Pancreas (tissue), 10 donors: ENCODE data around the gene LY6G6D. TPM values are rescaled to one million over a fixed set of nuclear protein-coding genes. Genes with fewer than 3 reads are reported as not detected.

Experiments
- ATAC-seq, 4 donors: fragments of 200-7000 bp; cut with Tn5 transposase; one replicate each; pipeline versions ENCODE4 v1.8.0 to v1.9.1; 2020; ENCODE audit warnings: mild to moderate bottlenecking in 4 of 4, moderate library complexity in 4 of 4
- DNase-seq, 6 donors: peaks; one replicate each; pipeline ENCODE4 v3.0.0-alpha.2; 2020
- FAIRE-seq: peaks from 2 replicates; lab custom pipeline; 2012; peaks lifted over from hg19 to GRCh38; lab: Jason Lieb, UNC
- H3K27ac ChIP-seq, 4 donors: fragments of 200-600 bp; sonication (generic); 1 replicate in 3 of 4; 2 replicates in 1 of 4; pipeline versions ENCODE4 v1.5.0 to v1.8.0; 2020
- H3K27me3 ChIP-seq, 4 donors: fragments of 200-600 bp; one replicate each; pipeline ENCODE4 v1.8.0; 2021
- H3K36me3 ChIP-seq, 3 donors: fragments of 200-600 bp; sonication (generic) in 1 of 3; one replicate each; pipeline versions ENCODE4 v1.5.0 to v1.8.0; 2020 to 2021
- H3K4me1 ChIP-seq, 3 donors: fragments of 200-600 bp; one replicate each; pipeline ENCODE4 v1.8.0; 2021
- H3K4me3 ChIP-seq, 4 donors: fragments of 200-600 bp; sonication (generic) in 2 of 4; one replicate each; pipeline versions ENCODE4 v1.5.0 to v1.8.0; 2020 to 2021
- H3K9me3 ChIP-seq, 4 donors: fragments of 200-600 bp; one replicate each; pipeline ENCODE4 v1.8.0; 2021
- WGBS, 2 donors: extraction: QIAGEN DNeasy Blood & Tissue Kit; methylation state at CpG; one replicate each; pipeline ENCODE4 v1.1.7; 2013; 5-methylcytosine and 5-hydroxymethylcytosine counted together
- intact Hi-C, 3 donors: fragments of 100-400 bp; cut with DNase I; formaldehyde crosslinking; loops; one replicate each; pipeline versions ENCODE4 v1.11.1 to v1.14.2; 2022
- polyA plus RNA-seq, 2 donors: library from polyadenylated mRNA; stranded (reverse); fragments of 200-250 nt; gene quantifications; one replicate each; pipeline ENCODE4 v1.2.3, GENCODE V29; 2013
- total RNA-seq, 6 donors: library from RNA; stranded (reverse); fragmentation: NEBNext Ultra II Directional in 4 of 6; extraction: Animal tissue kit (Norgen Biotek cat#: 25700) in 4 of 6; gene quantifications; one replicate each; pipeline versions ENCODE4 v1.2.1 to v1.2.4, GENCODE V29; 2021 to 2023
- TF ChIP-seq, protein P1 (sequence below), 4 donors: fragments of 200-600 bp; sonication (generic) in 3 of 4; IDR thresholded peaks; one replicate each; pipeline versions ENCODE4 v1.5.0 to v1.8.0; 2021; ENCODE audit warnings: antibody characterized with exemption in 4 of 4
- donor health status: healthy with polysubstance abuse.
- donor health status: DM: no; HTN: no; CAD: no; lungs with moderate emphysema.
- donor health status: DM: no; HTN: no; CAD: no.
- donor health status: control.
- donor health status: control.
- donor health status: Bipolar disorder and iron deficiency.
- donor health status: DM: yes; HTN: yes; CAD: no.
- donor health status: DM: no; HTN: no; CAD: no.
- donor health status: DM: no; HTN: no; CAD: no.
- donor health status: DM: yes; HTN: yes; CAD: no.

The LY6G6D gene
- total and polyA plus RNA-seq, 8 donors = not detected

DNA sequence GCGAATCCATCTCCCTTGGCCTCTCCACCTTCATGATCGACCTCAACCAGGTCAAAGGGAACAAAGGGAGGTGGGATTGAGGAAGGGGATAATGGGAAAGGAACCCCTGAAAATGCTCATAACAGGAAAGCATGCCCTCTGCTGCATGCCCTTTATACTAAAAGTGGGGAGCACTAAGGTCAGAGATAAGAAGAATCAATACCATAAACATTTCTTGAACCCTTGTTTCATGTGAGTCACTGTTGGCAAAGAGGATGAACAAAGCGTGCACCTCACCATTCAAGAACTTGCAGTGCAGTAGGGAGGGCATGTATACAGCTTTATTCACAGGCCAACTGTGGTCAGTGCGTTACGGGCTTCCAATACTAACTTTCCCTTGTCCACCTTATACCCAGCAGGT lies 45.6 kb downstream of the LY6G6D start:
- TF ChIP-seq, protein P1, sequence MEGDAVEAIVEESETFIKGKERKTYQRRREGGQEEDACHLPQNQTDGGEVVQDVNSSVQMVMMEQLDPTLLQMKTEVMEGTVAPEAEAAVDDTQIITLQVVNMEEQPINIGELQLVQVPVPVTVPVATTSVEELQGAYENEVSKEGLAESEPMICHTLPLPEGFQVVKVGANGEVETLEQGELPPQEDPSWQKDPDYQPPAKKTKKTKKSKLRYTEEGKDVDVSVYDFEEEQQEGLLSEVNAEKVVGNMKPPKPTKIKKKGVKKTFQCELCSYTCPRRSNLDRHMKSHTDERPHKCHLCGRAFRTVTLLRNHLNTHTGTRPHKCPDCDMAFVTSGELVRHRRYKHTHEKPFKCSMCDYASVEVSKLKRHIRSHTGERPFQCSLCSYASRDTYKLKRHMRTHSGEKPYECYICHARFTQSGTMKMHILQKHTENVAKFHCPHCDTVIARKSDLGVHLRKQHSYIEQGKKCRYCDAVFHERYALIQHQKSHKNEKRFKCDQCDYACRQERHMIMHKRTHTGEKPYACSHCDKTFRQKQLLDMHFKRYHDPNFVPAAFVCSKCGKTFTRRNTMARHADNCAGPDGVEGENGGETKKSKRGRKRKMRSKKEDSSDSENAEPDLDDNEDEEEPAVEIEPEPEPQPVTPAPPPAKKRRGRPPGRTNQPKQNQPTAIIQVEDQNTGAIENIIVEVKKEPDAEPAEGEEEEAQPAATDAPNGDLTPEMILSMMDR (IDR thresholded peaks at IDR 0.05) = no peak
- FAIRE-seq (no peak), DNase-seq (no peak), ATAC-seq (no peak)
- Histone ChIP-seq H3K27ac (no peak overlapping the region), H3K4me1 (no peaks in the 10 kb centered on the region), H3K9me3 (no peaks in the 10 kb centered on the region), H3K36me3 (no peaks in the 10 kb centered on the region), H3K27me3 (no peaks in the 10 kb centered on the region), H3K4me3 (no peak overlapping the region)
- intact Hi-C loops = no loop called here
- WGBS, 2 donors = 80 to 86% methylated on average over 5 of the region's 5 CpGs

DNA sequence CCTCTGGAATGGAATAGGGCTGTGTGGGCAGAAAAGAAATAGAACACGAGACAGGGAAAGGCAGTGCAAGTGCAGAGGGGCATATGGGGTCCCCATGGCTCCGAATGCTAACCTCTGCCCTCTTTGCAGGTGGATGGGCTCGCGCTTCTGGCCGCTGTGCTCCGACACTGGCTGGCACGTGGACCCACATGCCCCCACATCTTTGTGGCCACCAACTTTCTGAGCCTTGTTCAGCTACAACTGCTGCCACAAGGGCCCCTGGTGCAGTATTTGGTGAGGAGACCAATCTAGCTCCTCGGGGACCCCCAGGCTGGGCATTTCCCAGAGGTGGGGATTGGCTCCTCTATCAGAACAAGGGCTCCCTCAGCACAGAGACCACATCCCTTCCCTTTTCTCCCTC lies 46.2 kb downstream of the LY6G6D start:
- no peaks in the 10 kb centered on the region for H3K36me3 ChIP-seq
- DNase-seq (no peak), FAIRE-seq (no peak), ATAC-seq (no peak)
- no peaks in the 10 kb centered on the region for H3K4me1 ChIP-seq
- no peaks in the 10 kb centered on the region for H3K27me3 ChIP-seq
- H3K27ac ChIP-seq = no peak overlapping the region
- intact Hi-C loops = no loop called here
- TF ChIP-seq, protein P1 (IDR thresholded peaks at IDR 0.05) = no peak
- no peaks in the 10 kb centered on the region for H3K9me3 ChIP-seq
- H3K4me3 ChIP-seq = no peak overlapping the region
- WGBS, 2 donors = 92 to 94% methylated on average over 7 to 8 of the region's 8 CpGs

DNA sequence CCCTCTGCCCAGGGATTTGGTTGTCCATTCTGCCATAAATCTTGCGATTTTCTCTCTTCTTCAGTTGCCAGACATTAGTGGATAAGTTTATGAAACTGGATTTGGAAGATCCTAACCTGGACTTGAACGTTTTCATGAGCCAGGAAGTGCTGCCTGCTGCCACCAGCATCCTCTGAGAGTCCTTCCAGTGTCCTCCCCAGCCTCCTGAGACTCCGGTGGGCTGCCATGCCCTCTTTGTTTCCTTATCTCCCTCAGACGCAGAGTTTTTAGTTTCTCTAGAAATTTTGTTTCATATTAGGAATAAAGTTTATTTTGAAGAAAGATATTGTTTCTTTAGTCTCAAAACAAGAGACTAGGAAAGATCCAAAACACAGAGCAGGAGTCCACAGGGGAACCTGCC lies 47.2 kb downstream of the LY6G6D start, which contains the start of gene SAPCD1:
TSS of gene SAPCD1 (plus strand) at position 301 of the 400 bp plus-strand sequence. CDS start 399 bp downstream, outside the sequence.
- 64 to 71% methylated on average over 4 of the region's 4 CpGs for WGBS, 2 donors
- TF ChIP-seq, protein P1 (IDR thresholded peaks at IDR 0.05) = no peak
- DNase-seq (no peak), FAIRE-seq (no peak), ATAC-seq (no peak)
- no peak within 1 kb of the TSS for H3K27ac ChIP-seq
- H3K9me3 ChIP-seq = no peaks in the 10 kb centered on the region
- H3K27me3 ChIP-seq = no peaks in the 10 kb centered on the region
- intact Hi-C loops = no loop called here
- H3K4me3 ChIP-seq = no peak within 1 kb of the TSS
- no peaks in the 10 kb centered on the region for H3K36me3 ChIP-seq
- H3K4me1 ChIP-seq = no peaks in the 10 kb centered on the region

DNA sequence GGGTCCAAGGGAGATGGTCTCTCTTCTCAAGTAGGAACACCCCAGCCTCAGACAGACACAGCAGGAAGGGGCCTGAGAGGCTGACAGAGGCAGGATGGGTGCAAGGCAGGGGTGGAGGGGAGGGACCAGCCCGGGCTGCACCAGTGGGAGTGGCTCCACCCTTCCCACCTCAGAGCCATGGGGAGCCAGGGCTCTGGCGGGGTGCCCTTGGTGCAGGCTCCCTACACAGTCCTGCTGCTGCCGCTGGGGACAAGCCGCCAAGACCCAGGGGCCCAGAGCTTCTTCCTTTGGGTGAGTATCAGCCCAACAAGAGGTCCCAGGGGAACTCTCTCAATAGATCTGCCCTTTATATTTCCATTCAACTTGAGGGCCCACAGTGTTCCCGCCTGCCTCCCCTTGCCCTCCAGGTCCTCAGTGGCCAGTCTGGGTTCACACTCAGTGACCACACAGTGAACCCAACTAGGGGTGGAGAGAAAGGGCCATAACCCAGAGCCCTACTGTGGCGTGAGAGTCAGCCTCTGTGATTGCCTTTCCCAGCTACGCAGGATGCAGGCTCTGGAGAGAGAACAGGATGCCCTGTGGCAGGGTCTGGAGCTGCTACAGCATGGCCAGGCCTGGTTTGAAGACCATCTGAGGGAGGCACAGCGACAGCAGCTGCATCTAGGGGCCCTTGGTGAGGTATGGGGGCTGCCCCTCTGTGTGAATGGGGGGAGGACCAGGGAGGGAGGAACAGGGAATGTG lies 47.9 kb downstream of the LY6G6D start:
- WGBS, 2 donors = 75 to 77% methylated on average over 6 to 8 of the region's 8 CpGs
- H3K9me3 ChIP-seq = no peaks in the 10 kb centered on the region
- no peak for ATAC-seq
- no peaks in the 10 kb centered on the region for H3K4me1 ChIP-seq
- no peaks in the 10 kb centered on the region for H3K27me3 ChIP-seq
- no peaks in the 10 kb centered on the region for H3K36me3 ChIP-seq
- TF ChIP-seq, protein P1 (IDR thresholded peaks at IDR 0.05) = no peak
- no peak for DNase-seq
- no peak for FAIRE-seq
- intact Hi-C loops = no loop called here
- H3K4me3 ChIP-seq = no peak overlapping the region
- H3K27ac ChIP-seq = no peak overlapping the region

DNA sequence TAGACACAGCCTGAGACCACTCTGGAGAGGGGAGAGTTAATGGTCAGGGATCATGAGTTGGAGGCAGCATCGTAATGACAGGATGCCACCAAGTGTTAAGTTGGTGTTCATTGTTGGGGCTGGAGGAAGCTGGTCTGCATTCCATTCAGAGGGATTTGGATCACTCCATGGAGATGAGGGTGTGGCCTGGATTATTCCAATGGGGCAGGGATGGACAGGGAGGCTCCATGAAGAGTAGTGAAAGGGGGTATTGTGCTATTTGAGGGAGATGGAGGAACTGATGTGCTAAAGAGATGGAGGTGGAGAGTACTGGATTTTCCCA lies 48.4 kb downstream of the LY6G6D start:
- WGBS, 2 donors = 22 to 42% methylated on average over 1 of the region's 1 CpG
- H3K27ac ChIP-seq = no peak overlapping the region
- no peaks in the 10 kb centered on the region for H3K36me3 ChIP-seq
- FAIRE-seq (no peak), DNase-seq (no peak), ATAC-seq (peak in 1 of 4 donors; percentile 46)
- H3K4me1 ChIP-seq = no peaks in the 10 kb centered on the region
- TF ChIP-seq, protein P1 (IDR thresholded peaks at IDR 0.05) = no peak
- no peaks in the 10 kb centered on the region for H3K27me3 ChIP-seq
- intact Hi-C loops = no loop called here
- H3K9me3 ChIP-seq = no peaks in the 10 kb centered on the region
- no peak overlapping the region for H3K4me3 ChIP-seq
